ENCODE measurements around the gene ARHGAP6.

DNA sequence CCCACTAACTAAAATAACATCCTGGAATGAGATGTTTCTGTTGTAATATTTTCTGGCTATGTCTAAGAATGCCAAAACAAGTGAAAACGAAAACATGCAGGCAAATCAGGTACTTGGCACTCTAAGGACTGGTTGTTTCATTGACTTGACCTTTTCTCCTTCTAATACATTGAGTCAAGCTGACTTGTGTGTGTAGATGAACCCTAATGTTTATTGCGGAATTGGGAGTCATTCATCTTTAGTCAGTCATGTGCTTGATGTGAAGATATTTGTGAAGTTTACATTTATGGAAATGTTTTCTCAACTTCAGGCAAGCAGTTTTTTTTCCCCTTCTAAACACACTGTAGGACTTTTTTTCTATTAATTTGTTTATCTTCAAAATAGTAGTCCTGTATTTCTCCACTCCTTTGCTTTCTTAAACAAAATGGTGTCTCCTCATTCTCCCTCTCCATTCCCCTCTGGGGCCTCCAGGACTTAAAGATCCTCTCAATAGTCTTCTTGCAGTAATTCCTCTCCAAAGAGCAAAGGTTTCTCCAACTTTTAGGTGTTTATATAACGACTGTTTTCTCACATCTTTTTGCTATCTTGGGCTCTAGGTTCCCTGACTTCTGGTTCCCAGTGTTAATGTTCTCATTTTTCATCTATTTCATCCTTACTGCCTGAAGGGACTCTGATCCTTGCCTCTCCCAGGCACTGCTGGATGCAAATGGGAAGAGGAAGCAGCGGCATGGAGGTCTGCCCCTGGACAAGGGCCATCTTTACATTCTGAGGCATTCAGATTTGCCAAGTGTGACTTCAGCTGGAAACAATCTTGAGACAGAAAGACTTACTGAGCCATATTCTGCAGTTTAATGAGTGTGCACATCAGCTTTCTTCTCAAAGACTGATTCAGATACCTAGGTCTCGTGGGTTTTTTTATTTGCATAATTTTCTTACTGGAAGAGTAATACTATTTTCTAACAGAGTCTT lies 166.4 kb downstream of the ARHGAP6 start:
- no peak for TF ChIP-seq CTCF (IDR thresholded peaks at IDR 0.05)
- no peak for TF ChIP-seq POLR2A (IDR thresholded peaks at IDR 0.05)

Measured in ovary (tissue), 3 donors.